HepG2 (cell line): ENCODE results near the gene SRGAP3. TPM values are rescaled to one million over a fixed set of nuclear protein-coding genes. Genes with fewer than 3 reads are reported as not detected.

ENCODE experiments used
- ATAC-seq: fragments of 200-7000 bp; cut with Tn5 transposase; 3 replicates; pipeline ENCODE4 v1.9.1; 2020; ENCODE audit warnings: mild to moderate bottlenecking, moderate library complexity
- BruUV-seq: library from RNA; stranded (reverse); fragments of 400-500 nt; replicated peaks from 2 replicates; lab custom pipeline; 2021; lab: Mats Ljungman, UMichigan
- CTCF ChIA-PET: fragments of 300-600 bp; formaldehyde crosslinking; extraction: SDS; loops from one replicate; lab custom pipeline; 2021; ENCODE audit warnings: low total read pairs, inconsistent platforms, low intra/inter-chr PET ratio; lab: Yijun Ruan, JAX
- POLR2A ChIA-PET: fragments of 350-600 bp; sonication (Branson Sonifier 250); formaldehyde crosslinking; loops from one replicate; lab custom pipeline; 2020; ENCODE audit warnings: antibody characterized with exemption, inconsistent platforms; lab: Yijun Ruan, JAX
- DNase-seq: peaks from one replicate; pipeline ENCODE4 v3.0.0-alpha.2; 2015; ENCODE audit warnings: low spot score
- FAIRE-seq: peaks from 3 replicates; lab custom pipeline; 2011; peaks lifted over from hg19 to GRCh38; lab: Jason Lieb, UNC
- H2AFZ ChIP-seq: one replicate; pipeline ENCODE4 v1.6.1; 2011; ENCODE audit warnings: low read length, inconsistent platforms
- H3K27ac ChIP-seq: fragments of 300-600 bp; 3 replicates; pipeline ENCODE4 v1.8.0; 2011; ENCODE audit warnings: mixed run types, mild to moderate bottlenecking, mixed read lengths, low read length, inconsistent platforms; ENCODE audit not compliant: insufficient read depth; ENCODE audit errors: extremely low read length
- H3K27me3 ChIP-seq, 2 experiments: fragments of 200-600 bp in 1 of 2; 2 replicates in 1 of 2; 3 replicates in 1 of 2; pipeline versions ENCODE4 v1.6.0 to v1.8.0; 2011; ENCODE audit warnings: low read length in 2 of 2, mild to moderate bottlenecking in 2 of 2, moderate library complexity in 2 of 2, inconsistent platforms in 1 of 2; ENCODE audit not compliant: insufficient read depth in 2 of 2, control insufficient read depth in 1 of 2
- H3K36me3 ChIP-seq, 2 experiments: fragments of 200-600 bp in 1 of 2; replicated peaks in 1 of 2; 2 replicates in 1 of 2; 3 replicates in 1 of 2; pipeline versions ENCODE4 v1.5.1 to v1.8.0; 2011; ENCODE audit warnings: low read length in 2 of 2, inconsistent platforms in 1 of 2; ENCODE audit not compliant: insufficient read depth in 2 of 2, control insufficient read depth in 1 of 2
- H3K4me1 ChIP-seq: 2 replicates; pipeline ENCODE4 v1.5.1; 2012; ENCODE audit warnings: low read length, inconsistent platforms; ENCODE audit not compliant: insufficient read depth
- H3K4me2 ChIP-seq: 2 replicates; pipeline ENCODE4 v1.6.0; 2011; ENCODE audit warnings: low read depth, low read length, inconsistent platforms
- H3K4me3 ChIP-seq, 3 experiments: fragments of 200-600 bp in 1 of 3; sonication (generic), shearing (Covaris generic) in 1 of 3; replicated peaks in 1 of 3; 2 replicates each; pipeline ENCODE4 v1.5.1; 2011 to 2016; ENCODE audit warnings: low read length in 3 of 3, inconsistent platforms in 2 of 3, low read depth in 2 of 3, mild to moderate bottlenecking in 2 of 3, control low read depth in 1 of 3, mixed read lengths in 1 of 3; ENCODE audit not compliant: insufficient read depth in 1 of 3
- H3K79me2 ChIP-seq: one replicate; pipeline ENCODE4 v1.6.1; 2011; ENCODE audit warnings: low read length, inconsistent platforms; ENCODE audit not compliant: insufficient read depth
- H3K9ac ChIP-seq: 2 replicates; pipeline ENCODE4 v1.6.0; 2011; ENCODE audit warnings: mild to moderate bottlenecking, low read depth, low read length, inconsistent platforms; ENCODE audit not compliant: insufficient read depth
- H3K9me3 ChIP-seq: 2 replicates; pipeline ENCODE4 v1.5.1; 2012; ENCODE audit warnings: mild to moderate bottlenecking, low read length
- H4K20me1 ChIP-seq: 2 replicates; pipeline ENCODE4 v1.6.0; 2011; ENCODE audit warnings: inconsistent platforms, mild to moderate bottlenecking, low read length, moderate library complexity; ENCODE audit not compliant: insufficient read depth
- ATF5 ChIP-seq: sonication (generic); formaldehyde crosslinking; IDR thresholded peaks from 2 replicates; pipeline ENCODE4 v1.4.0; 2020; ENCODE audit warnings: mild to moderate bottlenecking, low read depth, missing genetic modification reagents
- FOSL1 ChIP-seq: sonication (generic); formaldehyde crosslinking; IDR thresholded peaks from 2 replicates; pipeline ENCODE4 v1.9.0; 2021; ENCODE audit warnings: missing genetic modification reagents, borderline replicate concordance
- HNF4G ChIP-seq, 2 experiments: sonication (generic) in 1 of 2; formaldehyde crosslinking in 1 of 2; IDR thresholded peaks; 2 replicates each; pipeline versions ENCODE4 v1.4.0 to v1.6.1; 2011 to 2020; ENCODE audit warnings: borderline replicate concordance in 2 of 2, low read depth in 2 of 2, mild to moderate bottlenecking in 2 of 2, low read length in 1 of 2, missing genetic modification reagents in 1 of 2, moderate library complexity in 1 of 2
- NFIB ChIP-seq: sonication (generic); formaldehyde crosslinking; IDR thresholded peaks from 2 replicates; pipeline ENCODE4 v1.9.0; 2021; ENCODE audit warnings: missing genetic modification reagents, mild to moderate bottlenecking, borderline replicate concordance
- ZBTB20 ChIP-seq: sonication (generic); formaldehyde crosslinking; IDR thresholded peaks from 2 replicates; pipeline ENCODE4 v1.8.1; 2023; ENCODE audit warnings: missing genetic modification reagents, low read depth, mild to moderate bottlenecking, borderline replicate concordance
- ZBTB21 ChIP-seq: sonication (generic); formaldehyde crosslinking; IDR thresholded peaks from 2 replicates; pipeline ENCODE4 v1.4.0; 2020; ENCODE audit warnings: missing genetic modification reagents
- ZNF558 ChIP-seq: sonication (generic); formaldehyde crosslinking; IDR thresholded peaks from 2 replicates; pipeline ENCODE4 v1.9.0; 2022; ENCODE audit warnings: mild to moderate bottlenecking, missing genetic modification reagents, borderline replicate concordance
- ZNF709 ChIP-seq: sonication (generic); formaldehyde crosslinking; IDR thresholded peaks from 2 replicates; pipeline ENCODE4 v1.5.0; 2020; ENCODE audit warnings: mild to moderate bottlenecking, missing genetic modification reagents
- ZSCAN20 ChIP-seq: sonication (generic); formaldehyde crosslinking; IDR thresholded peaks from 2 replicates; pipeline ENCODE4 v1.4.0; 2020; ENCODE audit warnings: missing genetic modification reagents, mild to moderate bottlenecking, borderline replicate concordance
- WGBS: methylation state at CpG from one replicate; pipeline ENCODE4 v1.1.6; 2017; ENCODE audit warnings: low lambda C conversion rate; 5-methylcytosine and 5-hydroxymethylcytosine counted together
- in situ Hi-C: cut with HindIII; loops from 2 replicates; pipeline ENCODE4 v1.10.0; 2017; ENCODE audit warnings: low pct_unique_long_range_greater_than_20kb; ENCODE audit not compliant: extremely low pct_ligation_motif_present
- intact Hi-C: fragments of 100-400 bp; cut with micrococcal nuclease; formaldehyde crosslinking; loops from one replicate; pipeline ENCODE4 v1.10.0; 2022; ENCODE audit not compliant: unreplicated experiment
- polyA plus RNA-seq, 8 experiments: library from polyadenylated mRNA; depleted of rRNA in 3 of 8; stranded (reverse) in 7 of 8; unstranded in 1 of 8; fragments of >200 nt; fragmentation: Illumina TruSeq in 4 of 8; extraction: Trizol in 4 of 8; gene quantifications; 2 replicates each; pipeline versions ENCODE4 v1.2.1 to v1.2.3, GENCODE V29; 2011 to 2016; ENCODE audit warnings: low read depth in 4 of 8, missing spikeins in 1 of 8, mixed read lengths in 1 of 8; ENCODE audit not compliant: insufficient read depth in 1 of 8
- total RNA-seq, 5 experiments: library from RNA; depleted of rRNA; stranded (reverse); fragments of >200 nt; fragmentation: Illumina TruSeq; extraction: Trizol; gene quantifications; 2 replicates each; pipeline ENCODE4 v1.2.3, GENCODE V29; 2016; ENCODE audit warnings: low read depth in 1 of 5
- TF ChIP-seq, protein P1 (sequence below): sonication (generic); formaldehyde crosslinking; IDR thresholded peaks from 2 replicates; pipeline ENCODE4 v1.4.0; 2020; ENCODE audit warnings: missing genetic modification reagents
- TF ChIP-seq, protein P2 (sequence below): sonication (generic); formaldehyde crosslinking; IDR thresholded peaks from 2 replicates; pipeline ENCODE4 v1.8.1; 2023; ENCODE audit warnings: mild to moderate bottlenecking, moderate library complexity, missing genetic modification reagents

SRGAP3 gene
- total and polyA plus RNA-seq, 2 of the 13 experiments (the other 11 are each of a cell fraction or from before 2014, with no cell fraction given), result 1.2 to 1.4 TPM

- CTCF ChIA-PET, result no interaction called here
- no peak overlapping the region for H2AFZ ChIP-seq
- FAIRE-seq (no peak), ATAC-seq (no peak), DNase-seq (no peak)
- peaks cover 19% of the 10 kb centered on the region for H3K4me1 ChIP-seq
- intact Hi-C loops (no loop called here), in situ Hi-C loops (no loop called here)
- no peaks in the 10 kb centered on the region for H3K9me3 ChIP-seq
- TF ChIP-seq, protein P1, sequence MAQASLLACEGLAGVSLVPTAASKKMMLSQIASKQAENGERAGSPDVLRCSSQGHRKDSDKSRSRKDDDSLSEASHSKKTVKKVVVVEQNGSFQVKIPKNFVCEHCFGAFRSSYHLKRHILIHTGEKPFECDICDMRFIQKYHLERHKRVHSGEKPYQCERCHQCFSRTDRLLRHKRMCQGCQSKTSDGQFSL (CRISPR knock-in tag), result no peak
- TF ChIP-seq ZSCAN20, result no peak
- no peak for TF ChIP-seq ATF5 (CRISPR knock-in tag)
- no peak for TF ChIP-seq ZBTB20
- TF ChIP-seq ZBTB21 (CRISPR knock-in tag), result no peak
- no peak for TF ChIP-seq NFIB (CRISPR knock-in tag)
- TF ChIP-seq FOSL1, result no peak
- TF ChIP-seq, protein P2, sequence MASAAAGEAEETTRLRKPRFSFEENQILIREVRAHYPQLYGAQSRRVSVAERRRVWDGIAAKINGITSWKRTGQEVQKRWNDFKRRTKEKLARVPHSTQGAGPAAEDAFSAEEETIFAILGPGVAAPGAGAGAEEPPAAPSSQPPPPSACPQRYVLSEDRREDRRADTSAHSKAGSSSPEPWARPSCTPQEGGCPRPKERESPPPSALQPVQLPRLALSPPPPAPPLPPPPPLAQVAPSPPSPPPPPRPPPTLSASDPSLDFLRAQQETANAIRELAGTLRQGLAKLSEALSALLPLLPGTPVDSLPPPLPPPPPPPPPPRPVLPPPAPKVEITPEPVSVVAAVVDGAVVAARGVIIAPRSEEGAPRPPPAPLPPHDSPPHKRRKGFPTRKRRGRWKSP, result no peak
- no peak for TF ChIP-seq HNF4G (IDR thresholded peaks at IDR 0.05; ENCODE audit: borderline replicate concordance, low read depth, low read length)
- TF ChIP-seq HNF4G (CRISPR knock-in tag; IDR thresholded peaks at IDR 0.05; ENCODE audit: borderline replicate concordance, low read depth), result no peak
- no peak for TF ChIP-seq ZNF709 (CRISPR knock-in tag)
- TF ChIP-seq ZNF558 (CRISPR knock-in tag), result no peak
- H4K20me1 ChIP-seq, result no peaks in the 10 kb centered on the region
- no TSS peak for BruUV-seq
- H3K36me3 ChIP-seq, result no peaks in the 10 kb centered on the region
- H3K79me2 ChIP-seq, result no peaks in the 10 kb centered on the region
- POLR2A ChIA-PET, result no interaction called here
- no peak overlapping the region for H3K27ac ChIP-seq
- no peaks in the 10 kb centered on the region; a peak in 3 of 5 replicates for H3K27me3 ChIP-seq
- H3K9ac ChIP-seq, result no peak overlapping the region
- no peak overlapping the region for H3K4me3 ChIP-seq
- WGBS, result no CpG with 5 or more reads among the region's 5 CpGs
- H3K4me2 ChIP-seq, result no peak overlapping the region
Measured at GRCh38 chr3:9170851-9171160, 78.6 kb downstream of the SRGAP3 start.
